ENCODE measurements around the gene BAIAP2L2. TPM values are rescaled to one million over a fixed set of nuclear protein-coding genes. Genes with fewer than 3 reads are reported as not detected.

BAIAP2L2 gene
- total and polyA plus RNA-seq, 4 experiments from 2014 or later, result 3.6 to 3.7 TPM; not detected in 2

DNA sequence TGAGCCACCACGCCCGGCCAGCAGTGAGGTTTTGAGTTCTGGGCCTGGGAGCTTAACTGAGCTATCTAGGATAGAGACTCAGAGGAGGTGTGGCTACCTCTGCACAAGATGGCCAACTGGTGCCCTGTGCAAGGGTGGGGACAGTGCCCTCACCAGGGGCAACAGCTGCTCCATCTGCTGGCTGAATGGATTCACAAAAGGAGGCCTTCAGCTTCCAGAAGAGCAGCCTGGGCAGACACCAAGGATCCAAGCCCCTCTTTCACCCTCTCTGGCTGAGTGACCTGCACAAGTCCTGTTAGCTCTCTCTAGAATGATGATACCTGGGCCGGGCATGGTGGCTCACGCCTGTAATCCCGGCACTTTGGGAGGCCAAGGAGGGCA lies 33.5 kb upstream of the BAIAP2L2 start:
- Mint-ChIP-seq H3K4me3 (no peak overlapping the region), H3K27me3 (no peaks in the 10 kb centered on the region), H3K4me1 (peaks cover 15 to 25% (median 18%) of the 10 kb centered on the region in 4 donors), H3K9me3 (peaks cover 0 to 1% (median 0%) of the 10 kb centered on the region in 8 donors), H3K27ac (peak overlapping the region in 1 of 7 donors; percentile 15), H3K36me3 (peaks cover 17 to 34% of the 10 kb centered on the region in 2 donors)
- no peak overlapping the region for H3K4me3 ChIP-seq (ENCODE audit: low read length in 2 of 2)
- intact Hi-C loops (cut with micrococcal nuclease), result no loop called here
- POLR2A ChIA-PET (ENCODE audit: partially characterized antibody), result no interaction called here
- H3K4me1 ChIP-seq (ENCODE audit: insufficient read depth, low read length), result peaks cover 23% of the 10 kb centered on the region
- H3K27ac ChIP-seq (ENCODE audit: low read depth, low read length), result no peak overlapping the region
- CTCF ChIA-PET (ENCODE audit: partially characterized antibody), result interaction anchor here (0.7 to 0.9 kb wide), 2 partner anchors 29 to 270 kb away, joined by 3 read pairs; no protein-coding TSS in a partner anchor
- no peaks in the 10 kb centered on the region for H3K27me3 ChIP-seq (ENCODE audit: insufficient read depth, low read length)
- no peaks in the 10 kb centered on the region for H3K36me3 ChIP-seq (ENCODE audit: insufficient read depth, low read length)
- no peak for DNase-seq
- H3K9me3 ChIP-seq (ENCODE audit: control insufficient read depth in 1 of 2, low read length in 2 of 2), result no peaks in the 10 kb centered on the region

DNA sequence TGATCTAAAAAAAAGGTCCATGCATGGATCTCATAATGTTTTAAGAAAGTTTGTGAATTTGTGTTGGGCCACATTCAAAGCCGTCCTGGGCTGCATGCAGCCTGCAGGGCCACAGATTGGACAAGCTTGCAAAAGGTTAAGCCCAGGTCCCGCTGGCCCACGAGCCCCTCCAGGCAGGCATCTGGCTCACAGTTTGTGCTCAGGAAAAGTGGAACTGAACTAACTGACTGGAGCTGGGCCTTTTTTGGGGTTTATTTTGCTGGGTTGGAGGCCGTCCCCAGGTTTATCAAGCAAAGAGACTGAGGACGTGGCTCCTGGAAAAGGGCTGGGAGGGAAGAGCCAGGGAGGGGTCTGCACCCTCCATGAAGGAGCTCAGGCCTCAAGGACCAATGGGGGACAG lies 32.1 kb upstream of the BAIAP2L2 start:
- H3K4me1 ChIP-seq (ENCODE audit: insufficient read depth, low read length), result peaks cover 13% of the 10 kb centered on the region
- intact Hi-C loops (cut with micrococcal nuclease), result no loop called here
- H3K27me3 ChIP-seq (ENCODE audit: insufficient read depth, low read length), result no peaks in the 10 kb centered on the region
- POLR2A ChIA-PET (ENCODE audit: partially characterized antibody), result no interaction called here
- Mint-ChIP-seq H3K4me1 (peaks cover 7 to 16% (median 10%) of the 10 kb centered on the region in 4 donors), H3K27ac (peak overlapping the region in 1 of 7 donors; percentile 35), H3K27me3 (no peaks in the 10 kb centered on the region), H3K9me3 (peaks cover 0 to 1% (median 0%) of the 10 kb centered on the region in 8 donors), H3K36me3 (peaks cover 17 to 45% of the 10 kb centered on the region in 2 donors), H3K4me3 (no peak overlapping the region)
- no peak overlapping the region for H3K4me3 ChIP-seq (ENCODE audit: low read length in 2 of 2)
- H3K36me3 ChIP-seq (ENCODE audit: insufficient read depth, low read length), result no peaks in the 10 kb centered on the region
- no peaks in the 10 kb centered on the region for H3K9me3 ChIP-seq (ENCODE audit: control insufficient read depth in 1 of 2, low read length in 2 of 2)
- CTCF ChIA-PET (ENCODE audit: partially characterized antibody), result interaction anchor here (0.8 kb wide), 1 partner anchor 28 kb away, joined by 3 read pairs; no protein-coding TSS in a partner anchor
- no peak for DNase-seq
- no peak overlapping the region for H3K27ac ChIP-seq (ENCODE audit: low read depth, low read length)

DNA sequence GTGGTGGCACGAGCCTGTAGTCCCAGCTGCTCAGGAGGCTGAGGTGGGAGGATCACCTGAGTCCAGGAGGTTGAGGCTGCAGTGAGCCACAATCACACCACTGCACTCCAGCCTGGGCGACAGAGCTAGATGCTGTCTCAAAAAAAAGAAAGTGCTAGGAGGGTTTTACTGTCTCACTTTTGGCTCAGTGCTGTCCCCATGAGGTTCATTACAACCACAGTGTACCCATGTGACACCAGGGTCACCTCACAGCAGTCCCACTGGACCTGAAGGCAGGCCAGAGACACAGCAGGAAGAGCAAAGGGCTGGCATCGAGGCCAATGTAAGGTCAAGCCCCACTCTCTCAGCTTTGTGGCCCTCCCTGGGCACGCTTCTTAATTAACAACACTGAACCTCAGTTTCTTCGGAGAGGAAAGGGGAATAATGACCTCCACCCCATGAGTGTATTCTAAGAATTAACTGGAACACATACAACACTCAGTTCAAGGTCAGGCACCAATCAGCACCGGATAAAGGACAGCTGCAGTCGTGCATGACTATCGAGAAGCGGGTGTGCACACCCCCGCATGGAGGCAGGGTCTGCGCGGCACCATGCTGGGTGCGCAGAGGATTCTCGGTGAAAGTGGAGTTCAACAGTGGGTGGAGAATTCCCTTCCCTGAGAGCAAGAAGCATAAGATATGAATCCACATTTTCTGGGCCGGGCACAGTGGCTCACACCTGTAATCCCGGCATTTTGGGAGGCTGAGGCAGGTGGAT lies 30.9 kb upstream of the BAIAP2L2 start:
- intact Hi-C loops (cut with micrococcal nuclease), result no loop called here
- CTCF ChIA-PET (ENCODE audit: partially characterized antibody), result interaction anchor here (0.9 kb wide), 1 partner anchor 23 kb away, joined by 3 read pairs; no protein-coding TSS in a partner anchor
- H3K27ac Mint-ChIP-seq, result no peak overlapping the region
- Histone ChIP-seq H3K4me3 (ENCODE audit: low read length in 2 of 2) (no peak overlapping the region), H3K9me3 (ENCODE audit: control insufficient read depth in 1 of 2, low read length in 2 of 2) (no peaks in the 10 kb centered on the region), H3K27me3 (ENCODE audit: insufficient read depth, low read length) (no peaks in the 10 kb centered on the region), H3K4me1 (ENCODE audit: insufficient read depth, low read length) (peaks cover 10% of the 10 kb centered on the region), H3K36me3 (ENCODE audit: insufficient read depth, low read length) (no peaks in the 10 kb centered on the region), H3K27ac (ENCODE audit: low read depth, low read length) (no peak overlapping the region)
- H3K9me3 Mint-ChIP-seq, result peaks cover 0 to 1% (median 0%) of the 10 kb centered on the region in 8 donors
- H3K27me3 Mint-ChIP-seq, result no peaks in the 10 kb centered on the region
- H3K4me1 Mint-ChIP-seq, result peaks cover 4 to 14% (median 6%) of the 10 kb centered on the region in 4 donors
- H3K4me3 Mint-ChIP-seq, result no peak overlapping the region
- POLR2A ChIA-PET (ENCODE audit: partially characterized antibody), result no interaction called here
- peaks cover 14 to 43% of the 10 kb centered on the region in 2 donors for H3K36me3 Mint-ChIP-seq
- no peak for DNase-seq

GRCh38 chr22:38139901-38140300 lies 29.4 kb upstream of the BAIAP2L2 start:
- no peak overlapping the region for H3K4me3 ChIP-seq (ENCODE audit: low read length in 2 of 2)
- no peak for DNase-seq
- ChIA-PET POLR2A (ENCODE audit: partially characterized antibody) (no interaction called here), CTCF (ENCODE audit: partially characterized antibody) (no interaction called here)
- Mint-ChIP-seq H3K36me3 (peaks cover 23 to 54% of the 10 kb centered on the region in 2 donors), H3K4me3 (no peak overlapping the region), H3K9me3 (peaks cover 0 to 1% (median 0%) of the 10 kb centered on the region in 8 donors), H3K4me1 (peaks cover 4 to 14% (median 6%) of the 10 kb centered on the region in 4 donors), H3K27me3 (no peaks in the 10 kb centered on the region), H3K27ac (no peak overlapping the region)
- intact Hi-C loops (cut with micrococcal nuclease), result no loop called here
- peaks cover 6% of the 10 kb centered on the region for H3K36me3 ChIP-seq (ENCODE audit: insufficient read depth, low read length)
- H3K27me3 ChIP-seq (ENCODE audit: insufficient read depth, low read length), result no peaks in the 10 kb centered on the region
- no peaks in the 10 kb centered on the region for H3K9me3 ChIP-seq (ENCODE audit: control insufficient read depth in 1 of 2, low read length in 2 of 2)
- H3K27ac ChIP-seq (ENCODE audit: low read depth, low read length), result no peak overlapping the region
- peaks cover 10% of the 10 kb centered on the region for H3K4me1 ChIP-seq (ENCODE audit: insufficient read depth, low read length)

DNA sequence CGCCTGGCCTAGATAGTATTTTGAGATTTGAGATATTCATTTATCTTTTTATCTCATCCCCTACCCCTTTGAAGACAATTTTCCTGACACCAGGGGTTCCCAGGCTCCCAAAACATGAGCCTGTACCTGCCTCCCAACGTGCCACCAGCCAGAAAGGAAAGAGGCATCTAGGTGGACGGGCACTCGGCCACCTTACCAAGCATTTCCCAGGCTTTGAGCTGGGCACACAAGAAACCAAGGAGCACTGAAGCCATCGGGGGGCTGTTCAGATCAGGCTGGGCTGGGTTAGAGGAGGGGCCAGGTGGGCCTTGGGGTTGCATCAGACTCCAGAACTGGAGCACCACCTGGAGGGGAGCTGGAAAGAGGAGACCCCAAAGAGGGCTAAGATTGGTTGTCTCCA lies 28.5 kb upstream of the BAIAP2L2 start:
- CTCF ChIA-PET (ENCODE audit: partially characterized antibody), result no interaction called here
- POLR2A ChIA-PET (ENCODE audit: partially characterized antibody), result no interaction called here
- Histone ChIP-seq H3K36me3 (ENCODE audit: insufficient read depth, low read length) (peaks cover 6% of the 10 kb centered on the region), H3K4me3 (ENCODE audit: low read length in 2 of 2) (no peak overlapping the region), H3K9me3 (ENCODE audit: control insufficient read depth in 1 of 2, low read length in 2 of 2) (no peaks in the 10 kb centered on the region), H3K27me3 (ENCODE audit: insufficient read depth, low read length) (no peaks in the 10 kb centered on the region), H3K27ac (ENCODE audit: low read depth, low read length) (no peak overlapping the region), H3K4me1 (ENCODE audit: insufficient read depth, low read length) (peaks cover 8% of the 10 kb centered on the region)
- peaks cover 27 to 58% of the 10 kb centered on the region in 2 donors for H3K36me3 Mint-ChIP-seq
- H3K9me3 Mint-ChIP-seq, result peaks cover 0 to 1% (median 0%) of the 10 kb centered on the region in 8 donors
- intact Hi-C loops (cut with micrococcal nuclease), result no loop called here
- peaks cover 4 to 12% (median 5%) of the 10 kb centered on the region in 4 donors for H3K4me1 Mint-ChIP-seq
- no peak overlapping the region for H3K4me3 Mint-ChIP-seq
- no peaks in the 10 kb centered on the region for H3K27me3 Mint-ChIP-seq
- no peak overlapping the region for H3K27ac Mint-ChIP-seq
- DNase-seq, result no peak

- no peaks in the 10 kb centered on the region for H3K27me3 Mint-ChIP-seq
- ChIA-PET POLR2A (ENCODE audit: partially characterized antibody) (no interaction called here), CTCF (ENCODE audit: partially characterized antibody) (interaction anchor here (1.3 kb wide), 1 partner anchor 92 kb away, joined by 4 read pairs; no protein-coding TSS in a partner anchor)
- peaks cover 0 to 1% (median 0%) of the 10 kb centered on the region in 8 donors for H3K9me3 Mint-ChIP-seq
- no peak overlapping the region for H3K4me3 Mint-ChIP-seq
- H3K36me3 Mint-ChIP-seq, result peaks cover 28 to 56% of the 10 kb centered on the region in 2 donors
- Histone ChIP-seq H3K27ac (ENCODE audit: low read depth, low read length) (no peak overlapping the region), H3K36me3 (ENCODE audit: insufficient read depth, low read length) (peaks cover 6% of the 10 kb centered on the region), H3K27me3 (ENCODE audit: insufficient read depth, low read length) (no peaks in the 10 kb centered on the region), H3K4me3 (ENCODE audit: low read length in 2 of 2) (no peak overlapping the region), H3K9me3 (ENCODE audit: control insufficient read depth in 1 of 2, low read length in 2 of 2) (no peaks in the 10 kb centered on the region), H3K4me1 (ENCODE audit: insufficient read depth, low read length) (no peaks in the 10 kb centered on the region)
- peaks cover 0 to 3% (median under 1%) of the 10 kb centered on the region in 4 donors for H3K4me1 Mint-ChIP-seq
- H3K27ac Mint-ChIP-seq, result peak overlapping the region in 1 of 7 donors; percentile 48
- intact Hi-C loops (cut with micrococcal nuclease), result no loop called here
- DNase-seq, result no peak
Observed at GRCh38 chr22:38137876-38138687, 27.6 kb upstream of the BAIAP2L2 start.

GRCh38 chr22:38136607-38137006 lies 26.1 kb upstream of the BAIAP2L2 start:
- H3K27me3 ChIP-seq (ENCODE audit: insufficient read depth, low read length), result no peaks in the 10 kb centered on the region
- ChIA-PET CTCF (ENCODE audit: partially characterized antibody) (interaction anchor here (1.3 kb wide), 1 partner anchor 94 kb away, joined by 4 read pairs; no protein-coding TSS in a partner anchor), POLR2A (ENCODE audit: partially characterized antibody) (no interaction called here)
- no peaks in the 10 kb centered on the region for H3K4me1 ChIP-seq (ENCODE audit: insufficient read depth, low read length)
- Mint-ChIP-seq H3K36me3 (peaks cover 31 to 52% of the 10 kb centered on the region in 2 donors), H3K4me1 (no peaks in the 10 kb centered on the region), H3K4me3 (no peak overlapping the region), H3K9me3 (peaks cover 0 to 1% (median 0%) of the 10 kb centered on the region in 8 donors), H3K27ac (no peak overlapping the region), H3K27me3 (no peaks in the 10 kb centered on the region)
- no peak overlapping the region for H3K4me3 ChIP-seq (ENCODE audit: low read length in 2 of 2)
- no peak for DNase-seq
- intact Hi-C loops (cut with micrococcal nuclease), result no loop called here
- no peaks in the 10 kb centered on the region for H3K9me3 ChIP-seq (ENCODE audit: control insufficient read depth in 1 of 2, low read length in 2 of 2)
- H3K36me3 ChIP-seq (ENCODE audit: insufficient read depth, low read length), result peaks cover 14% of the 10 kb centered on the region
- H3K27ac ChIP-seq (ENCODE audit: low read depth, low read length), result no peak overlapping the region
